NCI-H128 (cell line): ENCODE data around the gene MOB1A.

Experiments used
- DNase-seq: peaks from one replicate; lab custom pipeline; 2025; ENCODE audit not compliant: unreplicated experiment; lab: John Stamatoyannopoulos, UW

MOB1A gene

DNA sequence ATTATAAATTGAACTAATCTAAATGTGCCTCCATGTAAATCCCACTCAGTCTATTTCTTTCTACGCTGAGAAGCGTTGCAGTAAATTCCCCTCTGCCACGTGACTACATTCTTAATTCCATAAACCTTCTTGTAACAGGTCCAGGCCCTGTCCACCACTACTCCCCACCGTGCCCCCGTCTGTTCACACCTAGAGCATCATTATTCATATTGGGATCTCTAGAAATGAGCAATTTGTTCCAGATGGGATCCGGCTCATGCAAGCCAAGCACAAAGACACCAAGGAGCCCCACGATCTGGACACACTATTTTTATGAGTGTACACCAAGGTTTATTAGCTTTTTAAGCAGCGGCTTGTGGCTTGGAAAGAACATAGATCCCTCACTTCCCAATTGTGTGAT is 69.1 kb downstream of the MOB1A start:
- DNase-seq, result no peak

DNA sequence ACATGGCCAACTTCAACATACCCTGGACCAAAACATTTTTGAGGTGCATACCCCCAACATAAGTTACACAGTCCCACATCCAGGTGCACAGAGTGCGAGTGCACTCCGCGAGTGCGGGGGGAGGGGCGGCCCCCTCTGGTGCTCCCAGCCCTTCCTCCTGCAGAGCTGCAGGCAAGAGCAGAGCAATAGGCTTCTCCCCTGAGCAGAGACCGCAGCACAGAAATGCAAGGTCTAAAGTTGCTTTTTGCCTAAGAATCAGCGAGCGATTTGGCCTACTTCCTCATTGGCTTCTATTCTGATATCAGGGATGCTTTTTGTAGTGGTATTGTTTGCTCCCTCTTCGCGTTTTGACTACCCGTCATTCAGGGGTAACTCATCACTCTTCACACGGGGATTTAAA is 71.6 kb downstream of the MOB1A start:
- no peak for DNase-seq

DNA sequence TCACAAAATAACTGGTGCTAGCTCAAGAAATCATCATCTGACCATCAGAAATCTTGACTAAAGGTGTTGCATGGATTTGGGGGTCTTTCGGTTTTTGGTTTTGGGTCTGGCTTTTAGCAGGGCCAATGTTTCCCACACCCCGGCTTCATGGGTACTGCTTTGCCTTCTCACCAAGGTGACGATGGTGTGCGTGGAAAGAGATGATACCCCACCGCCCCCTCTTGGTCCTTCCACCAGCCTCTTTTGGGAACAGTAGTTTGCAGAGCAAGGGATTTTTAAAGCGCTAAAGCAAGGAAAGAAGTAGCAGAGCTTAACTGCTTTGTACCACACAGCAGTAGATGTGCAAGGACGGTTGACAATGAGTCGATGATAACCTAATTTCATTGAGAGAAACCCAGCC is 73.3 kb downstream of the MOB1A start:
- DNase-seq, result no peak

DNA sequence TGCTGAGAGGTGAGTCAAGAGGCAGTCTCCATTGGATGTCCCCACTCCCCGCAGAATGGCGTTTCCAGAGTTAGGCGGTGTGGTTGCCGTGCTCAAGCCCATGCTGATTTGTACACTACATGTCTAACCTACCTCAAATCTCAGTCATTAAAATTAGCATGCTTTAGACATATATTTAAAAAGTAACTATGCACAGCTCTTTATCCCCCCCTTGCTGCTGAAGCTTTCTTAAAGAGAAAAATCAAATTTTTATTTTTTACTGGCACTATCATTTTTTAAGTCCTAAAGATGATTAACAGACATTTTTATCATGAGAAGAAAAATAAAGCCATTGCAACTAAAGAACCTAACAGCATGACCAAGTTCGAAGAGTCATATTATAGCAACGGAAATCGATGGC is 73.8 kb downstream of the MOB1A start:
- no peak for DNase-seq

DNA sequence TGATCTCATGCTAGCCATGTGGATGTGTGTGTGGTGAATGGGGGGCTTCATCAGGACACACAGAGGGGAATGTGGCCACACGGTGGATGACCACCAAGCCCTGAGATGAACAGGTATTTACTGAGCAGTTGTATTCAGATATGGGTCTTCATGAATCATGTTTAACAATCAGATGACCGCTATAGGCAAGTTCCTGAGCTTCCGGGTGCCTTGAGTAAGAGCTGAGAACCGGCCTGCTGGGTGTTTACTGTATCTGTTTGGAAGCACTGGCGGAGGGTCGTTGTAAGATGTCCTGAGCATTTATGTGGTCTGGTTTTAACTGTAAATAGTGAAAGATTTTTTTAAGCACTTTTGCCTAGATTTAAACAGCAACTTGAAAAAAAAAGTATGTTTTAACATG is 74.9 kb downstream of the MOB1A start:
- DNase-seq, result no peak
